HUES64 (cell line): ENCODE data around the gene SHISA9.
"Not testable (repeated sequence)": the region's sequence is repeated elsewhere in the genome, so short reads cannot be mapped to it uniquely, and the experiment has no call there.

Source experiments
- H3K27ac ChIP-seq: 2 replicates; pipeline ENCODE4 v1.7.0; 2013; ENCODE audit warnings: low read depth, low read length, inconsistent platforms
- H3K27me3 ChIP-seq: 2 replicates; pipeline ENCODE4 v1.6.1; 2013; ENCODE audit warnings: mild to moderate bottlenecking, low read length; ENCODE audit not compliant: insufficient read depth
- H3K36me3 ChIP-seq: 2 replicates; pipeline ENCODE4 v1.6.1; 2013; ENCODE audit warnings: mild to moderate bottlenecking, low read length; ENCODE audit not compliant: insufficient read depth
- H3K4me1 ChIP-seq: 2 replicates; pipeline ENCODE4 v1.6.1; 2013; ENCODE audit warnings: mild to moderate bottlenecking, low read length, moderate library complexity; ENCODE audit not compliant: insufficient read depth
- H3K4me3 ChIP-seq: 2 replicates; pipeline ENCODE4 v1.5.1; 2013; ENCODE audit warnings: mild to moderate bottlenecking, low read length, moderate library complexity
- H3K9ac ChIP-seq: 2 replicates; pipeline ENCODE4 v1.6.1; 2013; ENCODE audit warnings: mild to moderate bottlenecking, low read depth, low read length
- H3K9me3 ChIP-seq: 2 replicates; pipeline ENCODE4 v1.6.1; 2013; ENCODE audit warnings: low read depth, low read length; ENCODE audit not compliant: insufficient read depth
- WGBS: fragments of 150-250, 120-280 bp; methylation state at CpG from one replicate; pipeline ENCODE4 v1.1.7; 2013; ENCODE audit warnings: missing lambda C conversion rate; 5-methylcytosine and 5-hydroxymethylcytosine counted together

The SHISA9 gene

GRCh38 chr16:12917653-12918052, 16.3 kb downstream of the SHISA9 start:
- no peaks in the 10 kb centered on the region for H3K9me3 ChIP-seq
- 51% methylated on average over 1 of the region's 1 CpG for WGBS
- H3K27me3 ChIP-seq, result no peaks in the 10 kb centered on the region
- peaks cover 8% of the 10 kb centered on the region; the same call in 1 of the 2 replicates for H3K36me3 ChIP-seq
- H3K27ac ChIP-seq, result peak overlapping the region; percentile 43
- H3K9ac ChIP-seq, result no peak overlapping the region; the same call in 1 of the 2 replicates
- H3K4me3 ChIP-seq, result no peak overlapping the region
- H3K4me1 ChIP-seq, result peaks cover 16% of the 10 kb centered on the region

- Histone ChIP-seq H3K36me3 (peaks cover 8% of the 10 kb centered on the region; the same call in 1 of the 2 replicates), H3K4me1 (peaks cover 16% of the 10 kb centered on the region), H3K4me3 (no peak overlapping the region), H3K9me3 (no peaks in the 10 kb centered on the region), H3K27ac (no peak overlapping the region), H3K9ac (no peak overlapping the region), H3K27me3 (no peaks in the 10 kb centered on the region)
- WGBS, result 90% methylated on average over 4 of the region's 4 CpGs
Measured at GRCh38 chr16:12920739-12921138, 19.3 kb downstream of the SHISA9 start.

GRCh38 chr16:12923640-12924039, 22.2 kb downstream of the SHISA9 start:
- not testable (repeated sequence) for H3K9ac ChIP-seq, H3K27me3 ChIP-seq, H3K9me3 ChIP-seq, H3K4me1 ChIP-seq, H3K27ac ChIP-seq, H3K36me3 ChIP-seq, H3K4me3 ChIP-seq
- 98% methylated on average over 1 of the region's 6 CpGs for WGBS

- no peak overlapping the region for H3K4me3 ChIP-seq
Measured at GRCh38 chr16:12925026-12925800, 23.8 kb downstream of the SHISA9 start.

GRCh38 chr16:12927591-12927990, 26.2 kb downstream of the SHISA9 start:
- Histone ChIP-seq H3K27ac (no peak overlapping the region), H3K4me1 (no peaks in the 10 kb centered on the region), H3K4me3 (no peak overlapping the region), H3K36me3 (no peaks in the 10 kb centered on the region), H3K27me3 (no peaks in the 10 kb centered on the region), H3K9ac (no peak overlapping the region), H3K9me3 (no peaks in the 10 kb centered on the region)
- 90% methylated on average over 2 of the region's 3 CpGs for WGBS

More at GRCh38 chr16:12925026-12925800, 23.8 kb downstream of the SHISA9 start:
- 94% methylated on average over 7 of the region's 7 CpGs for WGBS
- no peaks in the 10 kb centered on the region for H3K36me3 ChIP-seq
- no peaks in the 10 kb centered on the region for H3K27me3 ChIP-seq
- no peaks in the 10 kb centered on the region for H3K9me3 ChIP-seq
- no peak overlapping the region for H3K9ac ChIP-seq
- H3K4me1 ChIP-seq, result no peaks in the 10 kb centered on the region
- H3K27ac ChIP-seq, result no peak overlapping the region

GRCh38 chr16:12930881-12931280, 29.5 kb downstream of the SHISA9 start:
- no peaks in the 10 kb centered on the region for H3K9me3 ChIP-seq
- H3K27ac ChIP-seq, result no peak overlapping the region
- WGBS, result 91% methylated on average over 3 of the region's 4 CpGs
- 0 out of 2 replicates have a peak, but pooled peaks cover 4% of the 10 kb centered on the region for H3K4me1 ChIP-seq
- no peak overlapping the region for H3K9ac ChIP-seq
- H3K36me3 ChIP-seq, result no peaks in the 10 kb centered on the region
- no peaks in the 10 kb centered on the region for H3K27me3 ChIP-seq
- no peak overlapping the region for H3K4me3 ChIP-seq

- WGBS, result 96% methylated on average over 2 of the region's 2 CpGs
- Histone ChIP-seq H3K27me3 (no peaks in the 10 kb centered on the region), H3K36me3 (no peaks in the 10 kb centered on the region)
Measured at GRCh38 chr16:12936391-12936790, 35.0 kb downstream of the SHISA9 start.

GRCh38 chr16:12941896-12942295, 40.5 kb downstream of the SHISA9 start:
- Histone ChIP-seq H3K27ac (no peak overlapping the region), H3K36me3 (no peaks in the 10 kb centered on the region), H3K9ac (no peak overlapping the region), H3K27me3 (no peaks in the 10 kb centered on the region), H3K4me1 (no peaks in the 10 kb centered on the region), H3K4me3 (no peak overlapping the region), H3K9me3 (no peaks in the 10 kb centered on the region)
- WGBS, result 94% methylated on average over 3 of the region's 3 CpGs

More at GRCh38 chr16:12936391-12936790, 35.0 kb downstream of the SHISA9 start:
- H3K4me3 ChIP-seq, result no peak overlapping the region
- H3K4me1 ChIP-seq, result 0 out of 2 replicates have a peak, but pooled peaks cover 4% of the 10 kb centered on the region
- H3K27ac ChIP-seq, result no peak overlapping the region
- H3K9me3 ChIP-seq, result no peaks in the 10 kb centered on the region
- no peak overlapping the region for H3K9ac ChIP-seq

- WGBS, result 90% methylated on average over 5 of the region's 5 CpGs
- no peaks in the 10 kb centered on the region for H3K36me3 ChIP-seq
- no peak overlapping the region for H3K27ac ChIP-seq
- no peak overlapping the region for H3K4me3 ChIP-seq
- no peak overlapping the region for H3K9ac ChIP-seq
- no peaks in the 10 kb centered on the region for H3K27me3 ChIP-seq
- no peaks in the 10 kb centered on the region for H3K9me3 ChIP-seq
- no peaks in the 10 kb centered on the region for H3K4me1 ChIP-seq
Measured at GRCh38 chr16:12942861-12943260, 41.5 kb downstream of the SHISA9 start.

GRCh38 chr16:12944300-12944699, 42.9 kb downstream of the SHISA9 start:
- Histone ChIP-seq H3K36me3 (no peaks in the 10 kb centered on the region), H3K27me3 (no peaks in the 10 kb centered on the region), H3K4me1 (no peaks in the 10 kb centered on the region), H3K27ac (no peak overlapping the region), H3K4me3 (no peak overlapping the region), H3K9me3 (no peaks in the 10 kb centered on the region), H3K9ac (no peak overlapping the region)
- 94% methylated on average over 3 of the region's 3 CpGs for WGBS

- no peak overlapping the region for H3K27ac ChIP-seq
- 69% methylated on average over 1 of the region's 1 CpG for WGBS
- H3K9me3 ChIP-seq, result no peaks in the 10 kb centered on the region
- no peaks in the 10 kb centered on the region for H3K27me3 ChIP-seq
- peaks cover 5% of the 10 kb centered on the region for H3K4me1 ChIP-seq
- no peak overlapping the region for H3K9ac ChIP-seq
- no peaks in the 10 kb centered on the region for H3K36me3 ChIP-seq
- H3K4me3 ChIP-seq, result no peak overlapping the region
Measured at GRCh38 chr16:12951392-12951791, 50.0 kb downstream of the SHISA9 start.
